HepG2 (cell line): ENCODE results near the gene ZNF48. TPM values are rescaled to one million over a fixed set of nuclear protein-coding genes. Genes with fewer than 3 reads are reported as not detected.

Source experiments
- ARNT2 ChIP-seq: sonication (generic); formaldehyde crosslinking; IDR thresholded peaks from 2 replicates; pipeline ENCODE4 v1.8.0; 2022; ENCODE audit warnings: mild to moderate bottlenecking, low read depth, missing genetic modification reagents, moderate library complexity
- ATF5 ChIP-seq: sonication (generic); formaldehyde crosslinking; IDR thresholded peaks from 2 replicates; pipeline ENCODE4 v1.4.0; 2020; ENCODE audit warnings: mild to moderate bottlenecking, low read depth, missing genetic modification reagents
- ELF4 ChIP-seq: sonication (generic); formaldehyde crosslinking; IDR thresholded peaks from 2 replicates; pipeline ENCODE4 v1.5.0; 2020; ENCODE audit warnings: missing genetic modification reagents, mild to moderate bottlenecking, moderate library complexity, borderline replicate concordance
- FOXO4 ChIP-seq: sonication (generic); formaldehyde crosslinking; conservative IDR thresholded peaks from 2 replicates; pipeline ENCODE4 v1.8.1; 2023; ENCODE audit warnings: missing genetic modification reagents
- HMGXB4 ChIP-seq, 2 experiments: sonication (generic) in 1 of 2; formaldehyde crosslinking in 1 of 2; IDR thresholded peaks; 2 replicates each; pipeline versions ENCODE4 v1.4.0 to v1.6.1; 2018 to 2020; ENCODE audit warnings: missing genetic modification reagents in 2 of 2, borderline replicate concordance in 1 of 2, low read depth in 1 of 2, mild to moderate bottlenecking in 1 of 2, missing biosample characterization in 1 of 2
- KDM4B ChIP-seq: sonication (generic); formaldehyde crosslinking; IDR thresholded peaks from 2 replicates; pipeline ENCODE4 v1.4.0; 2020; ENCODE audit warnings: missing genetic modification reagents
- NFYC ChIP-seq: IDR thresholded peaks from 2 replicates; pipeline ENCODE4 v1.6.1; 2016; ENCODE audit warnings: missing genetic modification reagents, missing compliant biosample characterization
- NR2F6 ChIP-seq, 2 experiments: IDR thresholded peaks; 2 replicates each; pipeline ENCODE4 v1.6.1; 2016; ENCODE audit warnings: antibody characterized with exemption in 1 of 2, mild to moderate bottlenecking in 1 of 2
- ZFP36 ChIP-seq: fragments of 150-350 bp; IDR thresholded peaks from 2 replicates; pipeline ENCODE4 v1.6.1; 2018; ENCODE audit warnings: borderline replicate concordance, low read length, low read depth; ENCODE audit not compliant: partially characterized antibody
- ZFP36L1 ChIP-seq: sonication (generic); formaldehyde crosslinking; IDR thresholded peaks from 2 replicates; pipeline ENCODE4 v1.8.0; 2022; ENCODE audit warnings: mild to moderate bottlenecking, missing genetic modification reagents, moderate library complexity
- ZNF251 ChIP-seq: sonication (generic); formaldehyde crosslinking; IDR thresholded peaks from 2 replicates; pipeline ENCODE4 v1.9.0; 2021; ENCODE audit warnings: mild to moderate bottlenecking, missing genetic modification reagents
- ZNF318 ChIP-seq: sonication (generic); formaldehyde crosslinking; IDR thresholded peaks from 2 replicates; pipeline ENCODE4 v1.4.0; 2020; ENCODE audit warnings: mild to moderate bottlenecking, missing genetic modification reagents
- ZNF550 ChIP-seq: sonication (generic); formaldehyde crosslinking; IDR thresholded peaks from 2 replicates; pipeline ENCODE4 v1.4.0; 2020; ENCODE audit warnings: mild to moderate bottlenecking, missing genetic modification reagents, borderline replicate concordance
- ZNF607 ChIP-seq: sonication (generic); formaldehyde crosslinking; IDR thresholded peaks from 2 replicates; pipeline ENCODE4 v1.5.1; 2020; ENCODE audit warnings: missing genetic modification reagents, mild to moderate bottlenecking, borderline replicate concordance
- ZSCAN12 ChIP-seq: sonication (generic); formaldehyde crosslinking; IDR thresholded peaks from 2 replicates; pipeline ENCODE4 v1.9.0; 2021; ENCODE audit warnings: mild to moderate bottlenecking, missing genetic modification reagents
- polyA plus RNA-seq, 8 experiments: library from polyadenylated mRNA; depleted of rRNA in 3 of 8; stranded (reverse) in 7 of 8; unstranded in 1 of 8; fragments of >200 nt; fragmentation: Illumina TruSeq in 4 of 8; extraction: Trizol in 4 of 8; gene quantifications; 2 replicates each; pipeline versions ENCODE4 v1.2.1 to v1.2.3, GENCODE V29; 2011 to 2016; ENCODE audit warnings: low read depth in 4 of 8, missing spikeins in 1 of 8, mixed read lengths in 1 of 8; ENCODE audit not compliant: insufficient read depth in 1 of 8
- total RNA-seq, 5 experiments: library from RNA; depleted of rRNA; stranded (reverse); fragments of >200 nt; fragmentation: Illumina TruSeq; extraction: Trizol; gene quantifications; 2 replicates each; pipeline ENCODE4 v1.2.3, GENCODE V29; 2016; ENCODE audit warnings: low read depth in 1 of 5

ZNF48 gene
- total and polyA plus RNA-seq, 2 of the 13 experiments (the other 11 are each of a cell fraction or from before 2014, with no cell fraction given), result 9.9 to 12.3 TPM

GRCh38 chr16:30354423-30355143 is 40.6 kb upstream of the ZNF48 start (continued):
- TF ChIP-seq NFYC (CRISPR knock-in tag), result no peak
- TF ChIP-seq ZNF318 (CRISPR knock-in tag), result peak; percentile 42; the same call in 1 of the 2 replicates
- TF ChIP-seq ZFP36L1, result peak; percentile 17; the same call in 1 of the 2 replicates
- TF ChIP-seq NR2F6 (IDR thresholded peaks at IDR 0.05), result no peak
- TF ChIP-seq NR2F6 (CRISPR knock-in tag; IDR thresholded peaks at IDR 0.05), result no peak
- TF ChIP-seq ZNF607 (CRISPR knock-in tag), result 0 out of 2 replicates have a peak, but pooled peaks have one; percentile 52
- TF ChIP-seq ZNF251 (CRISPR knock-in tag), result 0 out of 2 replicates have a peak, but pooled peaks have one; percentile 57
- TF ChIP-seq KDM4B, result no peak
- 0 out of 2 replicates have a peak, but pooled peaks have one; percentile 23 for TF ChIP-seq ZNF550 (CRISPR knock-in tag)
- no peak for TF ChIP-seq ZSCAN12 (CRISPR knock-in tag)
- no peak for TF ChIP-seq HMGXB4 (CRISPR knock-in tag; IDR thresholded peaks at IDR 0.05; ENCODE audit: borderline replicate concordance in 1 of 2, low read depth in 1 of 2)
- no peak for TF ChIP-seq ELF4 (CRISPR knock-in tag)
- no peak for TF ChIP-seq FOXO4
- no peak for TF ChIP-seq ARNT2
- TF ChIP-seq ATF5 (CRISPR knock-in tag), result no peak
- TF ChIP-seq ZFP36, result no peak
